SK-N-SH treated with all-trans-retinoic acid at 6 μM for 48 hours (cell line): ENCODE data around the gene YPEL2.
A peak's percentile ranks its signal among the peaks of the same experiment; 100 is the strongest.

Source experiments
- ATAC-seq: fragments of 200-7000 bp; cut with Tn5 transposase; 3 replicates; pipeline ENCODE4 v1.9.1; 2020; ENCODE audit warnings: mild to moderate bottlenecking, moderate library complexity
- ARNTL ChIP-seq: fragments of 450-650 bp; formaldehyde crosslinking; IDR thresholded peaks from 2 replicates; pipeline ENCODE4 v1.5.0; 2020; ENCODE audit warnings: low read depth, mild to moderate bottlenecking, moderate library complexity, borderline replicate concordance
- BACH2 ChIP-seq: fragments of 250-450 bp; sonication (Bioruptor Pico); IDR thresholded peaks from 2 replicates; pipeline ENCODE4 v1.9.0; 2021; ENCODE audit warnings: mild to moderate bottlenecking, borderline replicate concordance
- CSDC2 ChIP-seq: fragments of 250-450 bp; sonication (Bioruptor Pico); IDR thresholded peaks from 2 replicates; pipeline ENCODE4 v1.5.0; 2020; ENCODE audit warnings: mild to moderate bottlenecking, moderate library complexity
- ESRRG ChIP-seq: fragments of 250-450 bp; sonication (Bioruptor Pico); IDR thresholded peaks from 2 replicates; pipeline ENCODE4 v1.6.1; 2021; ENCODE audit warnings: mild to moderate bottlenecking
- GLIS3 ChIP-seq: fragments of 250-450 bp; sonication (Bioruptor Pico); IDR thresholded peaks from 2 replicates; pipeline ENCODE4 v1.5.0; 2020; ENCODE audit warnings: mild to moderate bottlenecking, moderate library complexity
- ISL1 ChIP-seq: fragments of 250-450 bp; sonication (Bioruptor Pico); IDR thresholded peaks from 2 replicates; pipeline ENCODE4 v2.1.2; 2022; ENCODE audit warnings: mild to moderate bottlenecking, moderate library complexity
- OSR1 ChIP-seq: fragments of 250-450 bp; sonication (Bioruptor Pico); IDR thresholded peaks from 2 replicates; pipeline ENCODE4 v1.8.0; 2022; ENCODE audit warnings: moderate library complexity, mild to moderate bottlenecking, inconsistent platforms
- PPARA ChIP-seq: fragments of 250-450 bp; sonication (Bioruptor Pico); IDR thresholded peaks from 2 replicates; pipeline ENCODE4 v1.5.0; 2020; ENCODE audit warnings: mild to moderate bottlenecking, borderline replicate concordance
- RARB ChIP-seq: fragments of 250-450 bp; sonication (Bioruptor Pico); IDR thresholded peaks from 2 replicates; pipeline ENCODE4 v1.8.0; 2021; ENCODE audit warnings: mild to moderate bottlenecking, moderate library complexity
- SNAI2 ChIP-seq: fragments of 250-450 bp; sonication (Bioruptor Pico); IDR thresholded peaks from 2 replicates; pipeline ENCODE4 v1.5.0; 2020; ENCODE audit warnings: mild to moderate bottlenecking, moderate library complexity
- ZC3H10 ChIP-seq: fragments of 250-450 bp; sonication (Bioruptor Pico); IDR thresholded peaks from 2 replicates; pipeline ENCODE4 v1.5.1; 2021; ENCODE audit warnings: mild to moderate bottlenecking, moderate library complexity
- ZFP3 ChIP-seq: fragments of 250-450 bp; sonication (Bioruptor Pico); IDR thresholded peaks from 2 replicates; pipeline ENCODE4 v1.5.0; 2020; ENCODE audit warnings: mild to moderate bottlenecking, moderate library complexity
- ZFP30 ChIP-seq: fragments of 450-650 bp; formaldehyde crosslinking; IDR thresholded peaks from 2 replicates; pipeline ENCODE4 v1.5.0; 2022; ENCODE audit warnings: mild to moderate bottlenecking, moderate library complexity
- ZNF70 ChIP-seq: fragments of 450-650 bp; formaldehyde crosslinking; IDR thresholded peaks from 2 replicates; pipeline ENCODE4 v1.5.0; 2020; ENCODE audit warnings: mild to moderate bottlenecking, moderate library complexity
- ZNF8 ChIP-seq: fragments of 450-650 bp; formaldehyde crosslinking; IDR thresholded peaks from 2 replicates; pipeline ENCODE4 v1.5.0; 2020; ENCODE audit warnings: mild to moderate bottlenecking, moderate library complexity
- TF ChIP-seq, protein P1 (sequence below): fragments of 250-450 bp; sonication (Bioruptor Pico); IDR thresholded peaks from 2 replicates; pipeline ENCODE4 v1.8.0; 2020; ENCODE audit warnings: mild to moderate bottlenecking, moderate library complexity, borderline replicate concordance
- TF ChIP-seq, protein P2 (sequence below): fragments of 250-450 bp; sonication (Bioruptor Pico); IDR thresholded peaks from 2 replicates; pipeline ENCODE4 v1.5.1; 2021; ENCODE audit warnings: mild to moderate bottlenecking, moderate library complexity
- TF ChIP-seq, protein P3 (sequence below): fragments of 250-450 bp; sonication (Bioruptor Pico); IDR thresholded peaks from 2 replicates; pipeline ENCODE4 v1.5.1; 2020; ENCODE audit warnings: low read depth, mild to moderate bottlenecking, moderate library complexity
- TF ChIP-seq, protein P4 (sequence below): fragments of 250-450 bp; sonication (Bioruptor Pico); IDR thresholded peaks from 2 replicates; pipeline ENCODE4 v1.8.0; 2021; ENCODE audit warnings: low read depth, mild to moderate bottlenecking, moderate library complexity, borderline replicate concordance
- TF ChIP-seq, protein P5 (sequence below): fragments of 250-450 bp; sonication (Bioruptor Pico); IDR thresholded peaks from 2 replicates; pipeline ENCODE4 v1.5.0; 2020; ENCODE audit warnings: mild to moderate bottlenecking, moderate library complexity

Gene YPEL2

GRCh38 chr17:59432657-59433056 is 101.2 kb downstream of the YPEL2 start:
- no peak for ATAC-seq
- no peak for TF ChIP-seq ZNF70 (CRISPR knock-in tag)
- TF ChIP-seq RARB: no peak
- TF ChIP-seq ISL1: no peak
- no peak for TF ChIP-seq ZC3H10 (CRISPR knock-in tag)
- TF ChIP-seq, protein P1, sequence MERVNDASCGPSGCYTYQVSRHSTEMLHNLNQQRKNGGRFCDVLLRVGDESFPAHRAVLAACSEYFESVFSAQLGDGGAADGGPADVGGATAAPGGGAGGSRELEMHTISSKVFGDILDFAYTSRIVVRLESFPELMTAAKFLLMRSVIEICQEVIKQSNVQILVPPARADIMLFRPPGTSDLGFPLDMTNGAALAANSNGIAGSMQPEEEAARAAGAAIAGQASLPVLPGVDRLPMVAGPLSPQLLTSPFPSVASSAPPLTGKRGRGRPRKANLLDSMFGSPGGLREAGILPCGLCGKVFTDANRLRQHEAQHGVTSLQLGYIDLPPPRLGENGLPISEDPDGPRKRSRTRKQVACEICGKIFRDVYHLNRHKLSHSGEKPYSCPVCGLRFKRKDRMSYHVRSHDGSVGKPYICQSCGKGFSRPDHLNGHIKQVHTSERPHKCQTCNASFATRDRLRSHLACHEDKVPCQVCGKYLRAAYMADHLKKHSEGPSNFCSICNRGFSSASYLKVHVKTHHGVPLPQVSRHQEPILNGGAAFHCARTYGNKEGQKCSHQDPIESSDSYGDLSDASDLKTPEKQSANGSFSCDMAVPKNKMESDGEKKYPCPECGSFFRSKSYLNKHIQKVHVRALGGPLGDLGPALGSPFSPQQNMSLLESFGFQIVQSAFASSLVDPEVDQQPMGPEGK (CRISPR knock-in tag): no peak
- TF ChIP-seq, protein P2, sequence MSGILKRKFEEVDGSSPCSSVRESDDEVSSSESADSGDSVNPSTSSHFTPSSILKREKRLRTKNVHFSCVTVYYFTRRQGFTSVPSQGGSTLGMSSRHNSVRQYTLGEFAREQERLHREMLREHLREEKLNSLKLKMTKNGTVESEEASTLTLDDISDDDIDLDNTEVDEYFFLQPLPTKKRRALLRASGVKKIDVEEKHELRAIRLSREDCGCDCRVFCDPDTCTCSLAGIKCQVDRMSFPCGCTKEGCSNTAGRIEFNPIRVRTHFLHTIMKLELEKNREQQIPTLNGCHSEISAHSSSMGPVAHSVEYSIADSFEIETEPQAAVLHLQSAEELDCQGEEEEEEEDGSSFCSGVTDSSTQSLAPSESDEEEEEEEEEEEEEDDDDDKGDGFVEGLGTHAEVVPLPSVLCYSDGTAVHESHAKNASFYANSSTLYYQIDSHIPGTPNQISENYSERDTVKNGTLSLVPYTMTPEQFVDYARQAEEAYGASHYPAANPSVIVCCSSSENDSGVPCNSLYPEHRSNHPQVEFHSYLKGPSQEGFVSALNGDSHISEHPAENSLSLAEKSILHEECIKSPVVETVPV (CRISPR knock-in tag): no peak
- no peak for TF ChIP-seq ARNTL
- TF ChIP-seq, all 23 proteins: peak for 0

DNA sequence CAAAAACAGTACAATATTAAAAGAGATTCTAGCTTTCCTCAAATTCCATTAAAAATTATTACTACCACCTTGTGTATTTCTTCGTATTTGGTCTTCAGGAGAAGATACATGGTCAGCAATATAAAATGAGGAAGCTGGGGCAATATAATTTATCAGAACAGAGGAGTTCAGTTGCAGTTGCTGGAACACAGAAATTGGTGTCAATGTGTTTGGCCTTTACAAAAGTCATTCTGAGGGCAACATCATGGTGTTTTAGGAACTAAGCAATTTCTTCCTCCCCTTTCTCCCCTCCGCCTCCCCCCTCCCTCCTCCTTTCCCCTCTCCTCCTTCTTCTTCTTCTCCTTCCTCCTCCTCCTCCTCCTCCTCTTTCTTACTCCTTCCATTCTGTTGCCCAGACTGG is 102.1 kb downstream of the YPEL2 start:
- no peak for ATAC-seq
- no peak for TF ChIP-seq GLIS3
- TF ChIP-seq, protein P3, sequence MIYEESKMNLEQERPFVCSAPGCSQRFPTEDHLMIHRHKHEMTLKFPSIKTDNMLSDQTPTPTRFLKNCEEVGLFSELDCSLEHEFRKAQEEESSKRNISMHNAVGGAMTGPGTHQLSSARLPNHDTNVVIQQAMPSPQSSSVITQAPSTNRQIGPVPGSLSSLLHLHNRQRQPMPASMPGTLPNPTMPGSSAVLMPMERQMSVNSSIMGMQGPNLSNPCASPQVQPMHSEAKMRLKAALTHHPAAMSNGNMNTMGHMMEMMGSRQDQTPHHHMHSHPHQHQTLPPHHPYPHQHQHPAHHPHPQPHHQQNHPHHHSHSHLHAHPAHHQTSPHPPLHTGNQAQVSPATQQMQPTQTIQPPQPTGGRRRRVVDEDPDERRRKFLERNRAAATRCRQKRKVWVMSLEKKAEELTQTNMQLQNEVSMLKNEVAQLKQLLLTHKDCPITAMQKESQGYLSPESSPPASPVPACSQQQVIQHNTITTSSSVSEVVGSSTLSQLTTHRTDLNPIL (CRISPR knock-in tag): no peak
- TF ChIP-seq ZFP30 (CRISPR knock-in tag): no peak
- TF ChIP-seq, protein P4, sequence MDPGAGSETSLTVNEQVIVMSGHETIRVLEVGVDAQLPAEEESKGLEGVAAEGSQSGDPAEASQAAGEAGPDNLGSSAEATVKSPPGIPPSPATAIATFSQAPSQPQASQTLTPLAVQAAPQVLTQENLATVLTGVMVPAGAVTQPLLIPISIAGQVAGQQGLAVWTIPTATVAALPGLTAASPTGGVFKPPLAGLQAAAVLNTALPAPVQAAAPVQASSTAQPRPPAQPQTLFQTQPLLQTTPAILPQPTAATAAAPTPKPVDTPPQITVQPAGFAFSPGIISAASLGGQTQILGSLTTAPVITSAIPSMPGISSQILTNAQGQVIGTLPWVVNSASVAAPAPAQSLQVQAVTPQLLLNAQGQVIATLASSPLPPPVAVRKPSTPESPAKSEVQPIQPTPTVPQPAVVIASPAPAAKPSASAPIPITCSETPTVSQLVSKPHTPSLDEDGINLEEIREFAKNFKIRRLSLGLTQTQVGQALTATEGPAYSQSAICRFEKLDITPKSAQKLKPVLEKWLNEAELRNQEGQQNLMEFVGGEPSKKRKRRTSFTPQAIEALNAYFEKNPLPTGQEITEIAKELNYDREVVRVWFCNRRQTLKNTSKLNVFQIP (CRISPR knock-in tag): no peak
- no peak for TF ChIP-seq CSDC2 (CRISPR knock-in tag)
- TF ChIP-seq SNAI2 (CRISPR knock-in tag): no peak
- TF ChIP-seq, all 23 proteins: peak for 0

DNA sequence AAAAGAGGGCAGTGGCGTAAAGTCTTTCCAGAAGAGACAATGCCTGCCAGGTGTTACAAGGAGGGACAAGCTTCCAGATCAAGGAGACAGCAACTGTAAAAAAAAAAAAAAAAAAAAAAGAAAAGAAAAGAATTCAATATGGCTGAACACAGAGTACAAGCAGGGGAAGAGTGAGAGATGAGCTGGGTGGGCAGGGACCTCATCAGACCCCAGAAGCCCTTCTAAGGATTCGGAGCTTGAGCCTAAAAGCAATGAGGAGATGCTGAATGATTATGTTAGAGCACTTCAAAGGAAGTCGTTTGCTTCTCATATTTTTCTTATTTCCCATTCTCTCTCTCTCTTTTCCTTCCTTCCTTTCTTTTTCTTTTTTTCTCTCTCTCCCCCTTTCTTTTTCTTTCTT is 103.0 kb downstream of the YPEL2 start:
- ATAC-seq: no peak
- no peak for TF ChIP-seq ZNF8 (CRISPR knock-in tag)
- no peak for TF ChIP-seq OSR1 (CRISPR knock-in tag)
- TF ChIP-seq CSDC2 (CRISPR knock-in tag): no peak
- no peak for TF ChIP-seq PPARA (CRISPR knock-in tag)
- TF ChIP-seq BACH2 (CRISPR knock-in tag): no peak

DNA sequence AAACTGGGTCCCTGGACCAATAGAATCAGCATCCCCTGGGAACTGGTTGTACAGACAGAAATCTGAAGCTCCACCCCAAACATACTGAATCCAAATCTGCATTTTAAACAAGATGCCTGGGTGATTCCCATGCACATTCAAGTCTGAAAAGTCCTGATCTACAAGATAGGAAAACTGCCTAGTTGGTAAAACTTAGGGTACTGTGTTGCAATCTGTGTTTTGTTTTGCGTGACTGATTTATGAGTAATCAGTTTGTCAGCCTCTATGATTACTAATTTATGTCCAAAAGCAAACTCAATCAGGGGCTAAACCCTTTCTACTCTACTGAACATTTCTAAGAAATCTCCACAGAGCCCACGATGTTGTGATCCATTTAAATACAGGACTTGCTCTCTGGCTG is 103.8 kb downstream of the YPEL2 start:
- peak; percentile 67 for ATAC-seq
- TF ChIP-seq ZC3H10 (CRISPR knock-in tag) (no peak), GLIS3 (no peak), ZNF70 (CRISPR knock-in tag) (no peak), ISL1 (peak; percentile 72), ESRRG (CRISPR knock-in tag) (no peak), BACH2 (CRISPR knock-in tag) (no peak), ZFP3 (0 out of 2 replicates have a peak, but pooled peaks have one; percentile 26)
- TF ChIP-seq, protein P5, sequence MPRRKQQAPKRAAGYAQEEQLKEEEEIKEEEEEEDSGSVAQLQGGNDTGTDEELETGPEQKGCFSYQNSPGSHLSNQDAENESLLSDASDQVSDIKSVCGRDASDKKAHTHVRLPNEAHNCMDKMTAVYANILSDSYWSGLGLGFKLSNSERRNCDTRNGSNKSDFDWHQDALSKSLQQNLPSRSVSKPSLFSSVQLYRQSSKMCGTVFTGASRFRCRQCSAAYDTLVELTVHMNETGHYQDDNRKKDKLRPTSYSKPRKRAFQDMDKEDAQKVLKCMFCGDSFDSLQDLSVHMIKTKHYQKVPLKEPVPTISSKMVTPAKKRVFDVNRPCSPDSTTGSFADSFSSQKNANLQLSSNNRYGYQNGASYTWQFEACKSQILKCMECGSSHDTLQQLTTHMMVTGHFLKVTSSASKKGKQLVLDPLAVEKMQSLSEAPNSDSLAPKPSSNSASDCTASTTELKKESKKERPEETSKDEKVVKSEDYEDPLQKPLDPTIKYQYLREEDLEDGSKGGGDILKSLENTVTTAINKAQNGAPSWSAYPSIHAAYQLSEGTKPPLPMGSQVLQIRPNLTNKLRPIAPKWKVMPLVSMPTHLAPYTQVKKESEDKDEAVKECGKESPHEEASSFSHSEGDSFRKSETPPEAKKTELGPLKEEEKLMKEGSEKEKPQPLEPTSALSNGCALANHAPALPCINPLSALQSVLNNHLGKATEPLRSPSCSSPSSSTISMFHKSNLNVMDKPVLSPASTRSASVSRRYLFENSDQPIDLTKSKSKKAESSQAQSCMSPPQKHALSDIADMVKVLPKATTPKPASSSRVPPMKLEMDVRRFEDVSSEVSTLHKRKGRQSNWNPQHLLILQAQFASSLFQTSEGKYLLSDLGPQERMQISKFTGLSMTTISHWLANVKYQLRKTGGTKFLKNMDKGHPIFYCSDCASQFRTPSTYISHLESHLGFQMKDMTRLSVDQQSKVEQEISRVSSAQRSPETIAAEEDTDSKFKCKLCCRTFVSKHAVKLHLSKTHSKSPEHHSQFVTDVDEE: no peak
- TF ChIP-seq, protein P2 (CRISPR knock-in tag): no peak
